Neural cell (in vitro differentiated cells): Measurements from ENCODE around the gene PRPSAP1. TPM values are rescaled to one million over a fixed set of nuclear protein-coding genes. Genes with fewer than 3 reads are reported as not detected.
A peak's percentile ranks its signal among the peaks of the same experiment; 100 is the strongest.
"Not testable (repeated sequence)": the region's sequence is repeated elsewhere in the genome, so short reads cannot be mapped to it uniquely, and the experiment has no call there.

Experiments used
- H2AFZ ChIP-seq: fragments of 200-600, 300-800 bp; sonication (generic), shearing (Covaris generic); 2 replicates; pipeline ENCODE4 v1.6.0; 2014; ENCODE audit warnings: low read depth, mild to moderate bottlenecking, antibody characterized with exemption, low read length, moderate library complexity
- H3F3A ChIP-seq: fragments of 200-600 bp; shearing (Covaris generic); 2 replicates; pipeline ENCODE4 v1.6.1; 2016; ENCODE audit warnings: mild to moderate bottlenecking, moderate library complexity, mixed read lengths, antibody characterized with exemption, low read length; ENCODE audit not compliant: insufficient read depth, poor library complexity, severe bottlenecking
- H3K27ac ChIP-seq: fragments of 200-600, 300-800 bp; sonication (generic), shearing (Covaris generic); 2 replicates; pipeline ENCODE4 v1.5.1; 2014; ENCODE audit warnings: mild to moderate bottlenecking, low read length, moderate library complexity
- H3K27me3 ChIP-seq: fragments of 300-800, 200-600 bp; sonication (generic), shearing (Covaris generic); 2 replicates; pipeline ENCODE4 v1.6.0; 2014; ENCODE audit warnings: mild to moderate bottlenecking, low read depth, low read length, moderate library complexity; ENCODE audit not compliant: insufficient read depth
- H3K36me3 ChIP-seq: fragments of 300-800, 200-600 bp; sonication (generic), shearing (Covaris generic); 2 replicates; pipeline ENCODE4 v1.5.1; 2014; ENCODE audit warnings: mild to moderate bottlenecking, antibody characterized with exemption, low read length, moderate library complexity; ENCODE audit not compliant: insufficient read depth
- H3K4me2 ChIP-seq: fragments of 300-800, 200-600 bp; sonication (generic), shearing (Covaris generic); 2 replicates; pipeline ENCODE4 v1.6.0; 2014; ENCODE audit warnings: mild to moderate bottlenecking, low read length
- H3K4me3 ChIP-seq: fragments of 300-800, 200-600 bp; sonication (generic), shearing (Covaris generic); 2 replicates; pipeline ENCODE4 v1.5.1; 2014; ENCODE audit warnings: mild to moderate bottlenecking, low read length, moderate library complexity
- H3K79me2 ChIP-seq: fragments of 200-600 bp; shearing (Covaris generic); replicated peaks from 2 replicates; pipeline ENCODE4 v1.6.0; 2014; ENCODE audit warnings: mild to moderate bottlenecking, low read length, moderate library complexity; ENCODE audit not compliant: insufficient read depth
- H3K9ac ChIP-seq: fragments of 300-800, 200-600 bp; sonication (generic), shearing (Covaris generic); 2 replicates; pipeline ENCODE4 v1.6.1; 2016; ENCODE audit warnings: mild to moderate bottlenecking, low read length, mixed read lengths
- H3K9me2 ChIP-seq: fragments of 200-600 bp; shearing (Covaris generic); 2 replicates; pipeline ENCODE4 v1.6.1; 2016; ENCODE audit warnings: mild to moderate bottlenecking, low read length, mixed read lengths; ENCODE audit not compliant: insufficient read depth
- H3K9me3 ChIP-seq: fragments of 200-600, 300-800 bp; sonication (generic), shearing (Covaris generic); 2 replicates; pipeline ENCODE4 v1.6.1; 2016; ENCODE audit warnings: mild to moderate bottlenecking, mixed run types, low read length, moderate library complexity, mixed read lengths
- H4K20me1 ChIP-seq: fragments of 200-600 bp; shearing (Covaris generic); 2 replicates; pipeline ENCODE4 v1.6.1; 2016; ENCODE audit warnings: mild to moderate bottlenecking, mixed run types; ENCODE audit not compliant: insufficient read depth
- EP300 ChIP-seq: fragments of 450-650 bp; conservative IDR thresholded peaks from 2 replicates; pipeline ENCODE4 v1.6.1; 2014; ENCODE audit warnings: antibody characterized with exemption, mild to moderate bottlenecking, moderate library complexity; ENCODE audit not compliant: poor library complexity, severe bottlenecking
- EZH2 ChIP-seq: fragments of 200-600, 300-800 bp; shearing (Covaris generic), sonication (generic); IDR thresholded peaks from 2 replicates; pipeline ENCODE4 v1.6.1; 2014; ENCODE audit warnings: antibody characterized with exemption, low read length, borderline replicate concordance, mild to moderate bottlenecking; ENCODE audit not compliant: insufficient read depth, poor library complexity, severe bottlenecking
- MXI1 ChIP-seq: fragments of 450-650 bp; conservative IDR thresholded peaks from 2 replicates; pipeline ENCODE4 v1.6.1; 2014; ENCODE audit warnings: antibody characterized with exemption, mild to moderate bottlenecking; ENCODE audit not compliant: poor library complexity, severe bottlenecking
- POLR2AphosphoS5 ChIP-seq: IDR thresholded peaks from 2 replicates; pipeline ENCODE4 v1.6.1; 2012
- RAD21 ChIP-seq: fragments of 450-650 bp; conservative IDR thresholded peaks from 2 replicates; pipeline ENCODE4 v1.6.1; 2014; ENCODE audit warnings: antibody characterized with exemption, mild to moderate bottlenecking, moderate library complexity
- SMC3 ChIP-seq: fragments of 450-650 bp; conservative IDR thresholded peaks from 2 replicates; pipeline ENCODE4 v1.6.1; 2014; ENCODE audit warnings: antibody characterized with exemption, mild to moderate bottlenecking, moderate library complexity; ENCODE audit not compliant: poor library complexity
- TAF1 ChIP-seq: IDR thresholded peaks from 2 replicates; pipeline ENCODE4 v1.6.1; 2012; ENCODE audit warnings: low read depth
- polyA plus RNA-seq: library from polyadenylated mRNA; depleted of rRNA; stranded (reverse); fragments of >200 nt; gene quantifications from 2 replicates; pipeline ENCODE4 v1.2.3, GENCODE V29; 2014
- TF ChIP-seq, protein P1 (sequence below): fragments of 450-650 bp; IDR thresholded peaks from 2 replicates; pipeline ENCODE4 v1.5.1; 2014; ENCODE audit warnings: antibody characterized with exemption, mild to moderate bottlenecking, moderate library complexity; ENCODE audit not compliant: poor library complexity, severe bottlenecking
- TF ChIP-seq, protein P2 (sequence below): IDR thresholded peaks from 2 replicates; pipeline ENCODE4 v1.6.1; 2012; ENCODE audit warnings: borderline replicate concordance

Gene PRPSAP1
- polyA plus RNA-seq, 1 donor from 2014 or later, result 73.8 TPM

DNA sequence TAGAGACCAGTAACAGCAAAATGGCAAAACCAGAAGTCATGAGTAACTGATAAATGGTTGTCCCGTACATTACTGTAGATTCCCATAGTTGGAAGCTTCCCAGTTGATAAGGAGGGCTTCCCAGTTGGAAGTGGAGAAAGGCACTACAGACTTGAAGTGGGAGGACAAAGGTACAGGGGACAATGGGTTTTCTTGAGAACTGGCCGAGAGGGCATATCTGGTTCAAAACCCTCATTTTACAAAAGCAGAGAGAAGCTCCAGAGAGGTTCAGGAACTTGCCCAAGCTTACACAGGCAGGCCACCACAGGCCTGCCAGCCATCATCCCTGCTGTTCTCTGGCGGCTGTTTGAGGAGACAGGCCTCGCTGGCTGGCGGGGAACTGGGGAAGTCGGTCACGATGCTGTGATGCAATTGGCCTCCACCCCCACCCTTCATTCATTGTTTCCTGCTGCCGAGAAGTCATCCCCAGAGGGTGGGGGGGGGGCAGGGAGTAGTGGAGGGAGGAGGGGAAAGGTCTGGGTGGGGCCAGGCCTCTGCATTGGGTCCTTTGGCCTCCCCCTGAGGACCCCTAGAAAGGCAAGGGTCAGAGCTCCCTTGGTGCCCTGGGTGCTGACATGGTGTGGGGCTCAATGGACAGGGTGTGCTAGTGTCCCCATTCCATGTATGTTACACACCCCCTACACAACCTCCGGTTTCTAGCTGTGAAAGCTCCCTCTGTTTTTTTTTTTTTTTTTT is 85.5 kb downstream of the PRPSAP1 start:
- no peak overlapping the region for H3K4me2 ChIP-seq
- no peaks in the 10 kb centered on the region for H3K27me3 ChIP-seq
- H3K79me2 ChIP-seq, result peaks cover 24% of the 10 kb centered on the region
- no peaks in the 10 kb centered on the region for H3F3A ChIP-seq
- TF ChIP-seq, protein P1, sequence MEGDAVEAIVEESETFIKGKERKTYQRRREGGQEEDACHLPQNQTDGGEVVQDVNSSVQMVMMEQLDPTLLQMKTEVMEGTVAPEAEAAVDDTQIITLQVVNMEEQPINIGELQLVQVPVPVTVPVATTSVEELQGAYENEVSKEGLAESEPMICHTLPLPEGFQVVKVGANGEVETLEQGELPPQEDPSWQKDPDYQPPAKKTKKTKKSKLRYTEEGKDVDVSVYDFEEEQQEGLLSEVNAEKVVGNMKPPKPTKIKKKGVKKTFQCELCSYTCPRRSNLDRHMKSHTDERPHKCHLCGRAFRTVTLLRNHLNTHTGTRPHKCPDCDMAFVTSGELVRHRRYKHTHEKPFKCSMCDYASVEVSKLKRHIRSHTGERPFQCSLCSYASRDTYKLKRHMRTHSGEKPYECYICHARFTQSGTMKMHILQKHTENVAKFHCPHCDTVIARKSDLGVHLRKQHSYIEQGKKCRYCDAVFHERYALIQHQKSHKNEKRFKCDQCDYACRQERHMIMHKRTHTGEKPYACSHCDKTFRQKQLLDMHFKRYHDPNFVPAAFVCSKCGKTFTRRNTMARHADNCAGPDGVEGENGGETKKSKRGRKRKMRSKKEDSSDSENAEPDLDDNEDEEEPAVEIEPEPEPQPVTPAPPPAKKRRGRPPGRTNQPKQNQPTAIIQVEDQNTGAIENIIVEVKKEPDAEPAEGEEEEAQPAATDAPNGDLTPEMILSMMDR, result no peak
- no peak for TF ChIP-seq EZH2
- no peak for TF ChIP-seq MXI1
- TF ChIP-seq, protein P2, sequence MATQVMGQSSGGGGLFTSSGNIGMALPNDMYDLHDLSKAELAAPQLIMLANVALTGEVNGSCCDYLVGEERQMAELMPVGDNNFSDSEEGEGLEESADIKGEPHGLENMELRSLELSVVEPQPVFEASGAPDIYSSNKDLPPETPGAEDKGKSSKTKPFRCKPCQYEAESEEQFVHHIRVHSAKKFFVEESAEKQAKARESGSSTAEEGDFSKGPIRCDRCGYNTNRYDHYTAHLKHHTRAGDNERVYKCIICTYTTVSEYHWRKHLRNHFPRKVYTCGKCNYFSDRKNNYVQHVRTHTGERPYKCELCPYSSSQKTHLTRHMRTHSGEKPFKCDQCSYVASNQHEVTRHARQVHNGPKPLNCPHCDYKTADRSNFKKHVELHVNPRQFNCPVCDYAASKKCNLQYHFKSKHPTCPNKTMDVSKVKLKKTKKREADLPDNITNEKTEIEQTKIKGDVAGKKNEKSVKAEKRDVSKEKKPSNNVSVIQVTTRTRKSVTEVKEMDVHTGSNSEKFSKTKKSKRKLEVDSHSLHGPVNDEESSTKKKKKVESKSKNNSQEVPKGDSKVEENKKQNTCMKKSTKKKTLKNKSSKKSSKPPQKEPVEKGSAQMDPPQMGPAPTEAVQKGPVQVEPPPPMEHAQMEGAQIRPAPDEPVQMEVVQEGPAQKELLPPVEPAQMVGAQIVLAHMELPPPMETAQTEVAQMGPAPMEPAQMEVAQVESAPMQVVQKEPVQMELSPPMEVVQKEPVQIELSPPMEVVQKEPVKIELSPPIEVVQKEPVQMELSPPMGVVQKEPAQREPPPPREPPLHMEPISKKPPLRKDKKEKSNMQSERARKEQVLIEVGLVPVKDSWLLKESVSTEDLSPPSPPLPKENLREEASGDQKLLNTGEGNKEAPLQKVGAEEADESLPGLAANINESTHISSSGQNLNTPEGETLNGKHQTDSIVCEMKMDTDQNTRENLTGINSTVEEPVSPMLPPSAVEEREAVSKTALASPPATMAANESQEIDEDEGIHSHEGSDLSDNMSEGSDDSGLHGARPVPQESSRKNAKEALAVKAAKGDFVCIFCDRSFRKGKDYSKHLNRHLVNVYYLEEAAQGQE, result no peak
- no peak for TF ChIP-seq SMC3
- no peak for TF ChIP-seq POLR2AphosphoS5
- no peak overlapping the region for H2AFZ ChIP-seq
- no peaks in the 10 kb centered on the region for H3K9me3 ChIP-seq
- H3K9ac ChIP-seq, result no peak overlapping the region
- H3K9me2 ChIP-seq, result no peaks in the 10 kb centered on the region
- H4K20me1 ChIP-seq, result no peaks in the 10 kb centered on the region
- no peak overlapping the region for H3K27ac ChIP-seq
- H3K36me3 ChIP-seq, result no peaks in the 10 kb centered on the region
- H3K4me3 ChIP-seq, result no peak overlapping the region

DNA sequence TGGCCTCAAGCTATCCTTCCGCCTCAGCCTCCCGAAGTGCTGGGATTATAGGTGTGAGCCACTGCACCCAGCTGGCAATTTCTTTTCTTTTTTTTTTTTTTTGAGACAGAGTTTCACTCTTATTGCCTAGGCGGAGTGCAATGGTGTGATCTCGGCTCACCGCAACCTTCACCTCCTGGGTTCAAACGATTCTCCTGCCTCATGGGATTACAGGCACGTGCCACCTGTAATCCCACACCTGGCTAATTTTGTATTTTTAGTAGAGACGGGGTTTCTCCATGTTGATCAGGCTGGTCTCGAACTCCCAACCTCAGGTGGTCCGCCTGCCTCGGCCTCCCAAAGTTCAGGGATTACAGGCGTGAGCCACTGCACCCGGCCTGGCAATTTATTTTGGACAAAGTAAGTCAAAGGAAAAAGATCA is 86.1 kb downstream of the PRPSAP1 start:
- H3K79me2 ChIP-seq, result peaks cover 24% of the 10 kb centered on the region
- not testable (repeated sequence) for H3K4me3 ChIP-seq, H3K36me3 ChIP-seq, H3K27me3 ChIP-seq, H3K9me3 ChIP-seq, H3K9ac ChIP-seq, H2AFZ ChIP-seq, H3F3A ChIP-seq, H3K27ac ChIP-seq, H3K4me2 ChIP-seq, H3K9me2 ChIP-seq, H4K20me1 ChIP-seq

DNA sequence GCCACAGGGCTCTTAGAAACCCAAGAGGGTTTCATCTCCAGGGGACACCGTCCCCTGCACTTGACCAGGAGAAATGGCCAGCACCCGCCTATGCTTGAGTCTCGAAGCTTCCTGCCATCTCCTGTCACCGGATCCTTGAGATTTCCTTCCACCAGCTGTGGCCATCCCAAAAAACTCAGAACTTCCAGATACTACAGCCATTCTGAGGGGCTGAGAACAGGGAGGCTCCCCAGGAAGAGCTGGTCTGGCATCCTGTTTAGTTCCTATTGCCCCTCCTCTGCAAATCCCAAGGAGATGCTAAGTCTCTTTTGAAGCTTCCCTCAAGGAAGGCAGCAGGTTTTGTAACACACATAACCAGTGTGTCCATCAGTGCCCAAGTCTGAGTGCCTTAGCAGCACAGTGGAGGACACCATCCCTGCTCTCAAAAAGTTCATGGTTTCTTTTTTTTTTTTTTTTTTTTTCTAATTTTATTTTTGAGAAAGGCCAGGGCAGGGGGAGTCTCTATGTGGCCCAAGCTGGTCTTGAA is 86.6 kb downstream of the PRPSAP1 start:
- H3K4me3 ChIP-seq, result peak overlapping the region; percentile 90
- peak overlapping the region; percentile 99 for H3K4me2 ChIP-seq
- H3F3A ChIP-seq, result no peaks in the 10 kb centered on the region
- peak overlapping the region; percentile 73 for H3K27ac ChIP-seq
- H3K9ac ChIP-seq, result peak overlapping the region; percentile 86
- H2AFZ ChIP-seq, result no peak overlapping the region
- no peaks in the 10 kb centered on the region for H3K9me3 ChIP-seq
- TF ChIP-seq SMC3 (no peak), TAF1 (no peak), EZH2 (no peak), POLR2AphosphoS5 (no peak), RAD21 (no peak), MXI1 (no peak), EP300 (no peak)
- TF ChIP-seq, protein P1, result no peak
- TF ChIP-seq, protein P2, result no peak
- H3K9me2 ChIP-seq, result no peaks in the 10 kb centered on the region
- no peaks in the 10 kb centered on the region for H4K20me1 ChIP-seq
- peaks cover 24% of the 10 kb centered on the region for H3K79me2 ChIP-seq
- H3K36me3 ChIP-seq, result no peaks in the 10 kb centered on the region
- H3K27me3 ChIP-seq, result no peaks in the 10 kb centered on the region
